ENCODE data around the gene ARHGEF5.
"Not testable (repeated sequence)": the region's sequence is repeated elsewhere in the genome, so short reads cannot be mapped to it uniquely, and the experiment has no call there.

Gene ARHGEF5

DNA sequence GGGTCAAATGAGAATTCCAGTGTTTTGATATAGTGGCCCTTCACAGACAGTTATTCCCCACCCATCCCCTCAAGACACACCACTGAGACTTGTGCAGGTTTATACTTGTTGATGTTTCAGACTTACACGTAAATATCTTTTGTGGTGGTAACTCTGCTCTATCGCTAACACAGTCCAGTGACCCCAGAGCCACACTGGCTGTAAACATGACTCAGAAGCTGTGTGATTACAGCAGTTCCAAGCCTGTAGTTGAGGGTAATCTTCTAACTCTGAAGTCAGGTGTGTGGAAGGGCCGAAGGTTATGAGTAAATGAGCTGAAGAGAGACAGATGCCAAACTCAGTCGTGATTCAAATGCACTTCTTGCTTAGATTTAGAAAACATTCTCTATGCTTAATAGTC lies 28.9 kb downstream of the ARHGEF5 start:
- DNase-seq (ENCODE audit: low read depth, low spot score), result no peak

DNA sequence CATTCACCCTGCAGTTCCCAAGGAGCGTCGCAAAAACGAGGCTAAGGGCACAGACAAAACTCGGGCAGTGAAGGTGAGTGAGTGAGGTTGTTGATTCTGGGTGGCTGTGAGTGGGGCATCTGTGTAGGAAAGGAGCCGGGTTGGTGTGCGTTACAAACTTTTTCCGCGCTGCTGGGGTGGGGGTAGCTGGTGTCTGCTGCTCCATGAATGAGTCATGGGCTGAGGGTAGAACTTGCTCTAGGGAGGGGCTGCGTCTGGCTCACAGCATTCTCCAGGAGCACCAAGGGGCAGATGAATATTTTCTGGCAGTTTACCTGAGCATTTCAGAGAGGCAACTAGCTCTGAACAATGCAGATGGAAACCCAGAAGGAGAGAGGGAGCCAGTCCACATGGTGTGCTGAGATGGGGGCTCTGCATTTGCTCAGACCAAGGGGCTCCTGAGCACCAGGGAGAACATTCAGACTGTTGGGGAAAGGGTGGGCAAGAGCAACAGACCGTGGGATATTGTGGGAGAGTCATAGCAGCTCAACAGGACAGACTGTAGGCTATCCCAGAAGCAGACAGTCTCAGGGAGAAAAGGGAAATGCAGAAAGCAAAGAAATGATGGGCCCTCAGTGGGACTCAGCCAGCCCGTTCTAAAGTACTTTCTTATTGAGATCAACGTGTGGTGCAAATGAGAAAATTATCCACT lies 29.5 kb downstream of the ARHGEF5 start:
- no peak for DNase-seq (ENCODE audit: low read depth, low spot score)

DNA sequence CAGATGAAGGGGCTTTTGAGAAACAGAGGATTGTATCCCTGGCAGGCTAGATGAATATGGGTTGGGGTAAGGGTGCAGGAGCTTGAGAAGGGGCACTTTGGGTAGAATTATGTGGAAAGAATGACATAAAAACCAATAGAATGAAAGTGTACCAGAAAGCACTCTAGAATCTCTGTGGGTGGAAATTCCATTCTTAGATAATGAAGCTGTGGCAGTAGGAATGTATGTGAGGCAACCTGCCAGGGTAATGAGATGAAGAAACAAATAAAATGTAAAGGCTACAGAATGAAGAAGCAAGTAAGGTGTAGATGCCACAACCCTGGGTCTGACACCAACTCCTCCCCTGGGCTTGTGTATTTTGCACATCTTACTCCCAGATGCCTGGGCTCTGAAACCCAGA lies 31.5 kb downstream of the ARHGEF5 start:
- DNase-seq (ENCODE audit: low read depth, low spot score), result no peak

DNA sequence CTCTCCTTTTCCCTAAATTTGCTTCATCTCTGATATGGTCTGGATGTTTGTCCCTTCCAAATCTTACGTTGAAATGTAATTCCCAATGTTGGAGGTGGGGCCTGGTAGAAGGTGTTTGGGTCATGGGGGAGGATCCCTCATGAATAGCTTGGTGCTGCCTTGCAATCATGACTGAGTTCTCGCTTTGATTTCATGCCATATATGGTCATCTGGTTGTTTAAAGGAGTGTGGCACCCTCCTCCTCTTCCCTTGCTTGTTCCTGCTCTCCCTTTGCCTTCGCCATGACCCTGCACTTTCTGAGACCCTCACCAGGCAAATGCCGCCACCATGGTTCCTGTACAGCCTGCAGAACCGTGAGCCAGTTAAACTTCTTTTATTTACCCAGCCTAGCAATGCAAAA lies 33.7 kb downstream of the ARHGEF5 start:
- no peak for DNase-seq (ENCODE audit: low read depth, low spot score)

DNA sequence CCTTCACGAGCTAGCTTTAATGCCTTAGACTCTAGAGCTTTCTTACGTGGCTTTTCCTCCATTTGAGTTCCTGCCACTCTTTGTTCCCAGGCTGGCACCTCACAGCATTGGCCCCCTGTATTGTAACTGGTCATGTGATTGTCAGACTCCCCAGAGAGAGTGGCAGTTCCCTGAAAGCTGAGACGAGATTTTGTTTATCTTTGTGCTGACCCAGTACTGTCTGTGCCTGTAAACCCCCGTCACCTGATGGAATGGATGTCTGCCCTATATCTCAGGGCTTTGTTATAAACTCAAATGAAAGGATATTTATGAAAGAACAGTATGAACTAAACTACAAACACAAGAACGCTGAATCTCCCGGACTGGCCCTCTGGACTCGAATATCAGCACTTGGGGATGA lies 35.3 kb downstream of the ARHGEF5 start:
- DNase-seq (ENCODE audit: low read depth, low spot score), result no peak

DNA sequence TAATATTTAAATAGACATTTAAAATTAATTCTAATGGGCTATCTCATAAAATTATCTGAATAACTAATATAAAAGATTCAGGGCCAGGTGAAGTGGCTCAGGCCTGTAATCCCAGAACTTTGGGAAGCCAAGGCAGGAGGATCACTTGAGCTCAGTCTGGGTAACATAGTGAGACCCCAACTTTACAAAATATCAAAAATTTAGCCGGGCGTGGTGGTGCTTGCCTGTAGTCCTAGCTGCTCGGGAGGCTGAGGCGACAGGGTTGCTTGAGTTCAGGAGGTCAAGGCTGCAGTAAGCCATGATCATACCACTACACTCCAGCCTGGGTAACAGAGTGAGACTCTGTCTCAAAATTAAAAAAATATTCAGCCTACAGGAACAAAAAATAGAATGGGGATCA lies 35.8 kb downstream of the ARHGEF5 start:
- DNase-seq (ENCODE audit: low read depth, low spot score), result no peak

DNA sequence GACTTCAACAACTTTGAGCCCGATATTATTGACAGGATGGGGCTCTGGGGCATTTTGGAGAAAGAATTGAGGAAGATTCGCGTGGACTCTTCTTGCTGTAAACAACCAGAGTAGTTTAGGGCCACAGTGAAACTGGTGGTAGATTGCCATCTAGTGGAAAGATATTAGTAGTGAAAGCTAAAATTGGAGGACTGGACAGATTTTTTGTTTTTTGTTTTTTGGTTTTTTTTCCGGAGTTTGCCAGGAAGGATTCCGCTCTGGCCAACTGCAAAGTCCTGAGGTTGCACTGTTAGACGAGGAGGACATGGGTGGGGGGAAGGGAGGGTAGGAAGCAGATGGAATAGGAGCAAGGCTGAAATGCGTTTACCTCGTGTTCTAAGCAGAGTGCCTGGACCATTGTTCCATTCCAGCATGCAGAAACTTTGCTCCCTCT lies 36.6 kb downstream of the ARHGEF5 start:
- no peak for DNase-seq (ENCODE audit: low read depth, low spot score)

DNA sequence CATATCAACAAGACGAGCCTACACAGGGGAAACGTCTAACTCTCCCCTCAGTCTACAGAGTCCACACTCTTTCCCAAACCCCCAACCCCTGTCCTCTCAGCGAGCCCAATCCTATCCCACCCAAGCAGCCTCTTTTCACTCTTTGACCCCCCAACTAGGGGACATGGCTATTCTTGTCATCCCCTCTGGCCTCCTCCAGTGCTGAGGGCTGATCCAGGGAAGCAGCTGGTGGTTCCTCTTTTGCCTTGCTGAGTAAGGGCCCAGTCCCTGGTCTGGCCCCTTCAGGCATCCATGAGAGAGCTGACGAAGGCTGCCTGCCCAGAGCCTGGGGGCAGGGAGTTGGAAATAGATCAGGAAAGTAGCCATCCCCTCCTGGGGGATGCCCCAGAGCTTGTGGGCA lies 41.9 kb downstream of the ARHGEF5 start:
- no peak for DNase-seq (ENCODE audit: low read depth, low spot score)

DNA sequence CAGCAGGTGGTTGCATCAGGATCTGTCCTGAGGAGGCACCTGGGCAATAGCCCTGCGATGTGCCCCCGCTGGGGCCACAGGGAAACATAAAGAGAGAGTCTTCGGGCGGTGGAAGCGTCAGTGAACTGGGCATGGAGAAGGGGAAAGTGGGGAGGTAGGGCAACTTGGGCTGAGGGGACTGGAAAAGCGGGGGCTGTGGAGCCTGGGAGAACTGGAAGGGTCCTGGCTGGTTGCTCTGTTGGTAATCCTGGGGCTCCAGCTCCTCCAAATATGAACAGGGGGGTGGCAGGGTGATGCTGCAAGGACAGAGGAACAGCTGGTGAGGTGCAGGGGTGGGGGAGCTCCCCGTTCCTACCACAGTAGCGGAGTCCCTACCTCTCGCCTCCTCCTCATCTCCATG lies 43.1 kb downstream of the ARHGEF5 start:
- DNase-seq (ENCODE audit: low read depth, low spot score), result no peak

DNA sequence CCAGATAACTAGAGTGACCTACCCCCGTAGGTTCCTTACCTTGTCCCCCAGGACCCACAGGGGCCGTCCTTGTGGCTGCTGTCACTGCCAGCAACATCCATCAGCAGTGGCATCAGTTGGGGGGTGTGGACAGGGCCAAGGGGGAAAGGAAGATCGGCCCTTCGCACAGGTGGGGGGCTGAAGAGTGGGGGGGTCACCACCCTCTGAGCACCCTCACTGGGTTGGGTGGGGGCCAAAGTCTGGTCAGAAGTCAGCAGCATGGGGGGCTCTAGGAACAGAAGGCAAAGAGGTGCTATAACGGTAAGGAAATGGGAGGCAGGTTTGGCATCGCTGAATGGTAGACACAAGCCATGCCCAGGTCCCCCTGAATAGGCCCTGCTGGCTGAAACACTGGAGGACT lies 43.7 kb downstream of the ARHGEF5 start:
- no peak for DNase-seq (ENCODE audit: low read depth, low spot score)

DNA sequence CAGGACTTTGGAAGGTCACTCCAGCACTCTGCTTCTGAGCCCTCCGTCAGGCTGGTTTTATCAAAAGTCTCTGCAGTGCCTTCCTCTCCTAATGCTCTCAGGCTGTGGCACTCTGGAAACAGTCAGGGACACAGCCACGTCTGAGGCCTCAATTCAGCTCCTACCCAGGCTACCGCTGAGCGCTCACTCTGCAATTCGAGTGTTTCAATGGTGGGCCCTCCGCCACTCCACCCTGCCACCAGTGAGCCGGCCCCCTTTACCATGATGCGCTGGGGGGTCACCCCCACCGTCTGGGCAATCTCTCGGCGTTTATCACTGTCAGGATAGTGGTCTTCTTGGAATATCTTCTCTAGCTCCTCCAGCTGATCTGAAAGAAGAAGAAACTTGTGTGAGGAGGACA lies 44.7 kb downstream of the ARHGEF5 start:
- DNase-seq (ENCODE audit: low read depth, low spot score), result no peak

DNA sequence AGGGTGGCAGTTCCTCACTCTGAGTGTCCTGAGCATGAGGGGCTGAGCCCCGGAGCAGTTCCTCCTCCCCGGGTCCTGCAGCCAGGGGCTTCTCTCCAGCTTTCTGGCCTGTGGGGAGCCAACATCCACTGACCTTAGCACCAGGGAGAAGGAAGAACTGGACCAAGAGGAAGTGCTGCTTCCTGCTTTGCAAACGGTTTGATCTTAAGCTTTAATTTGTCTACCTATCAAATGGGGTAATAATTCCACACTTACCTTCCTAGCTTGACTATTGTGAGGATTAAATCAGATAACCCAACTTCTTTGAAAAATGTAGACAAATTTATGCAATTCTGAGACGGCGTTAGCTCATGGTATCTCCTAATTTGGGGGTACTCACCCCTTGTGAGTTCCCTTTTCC lies 46.3 kb downstream of the ARHGEF5 start:
- no peak for DNase-seq (ENCODE audit: low read depth, low spot score)

DNA sequence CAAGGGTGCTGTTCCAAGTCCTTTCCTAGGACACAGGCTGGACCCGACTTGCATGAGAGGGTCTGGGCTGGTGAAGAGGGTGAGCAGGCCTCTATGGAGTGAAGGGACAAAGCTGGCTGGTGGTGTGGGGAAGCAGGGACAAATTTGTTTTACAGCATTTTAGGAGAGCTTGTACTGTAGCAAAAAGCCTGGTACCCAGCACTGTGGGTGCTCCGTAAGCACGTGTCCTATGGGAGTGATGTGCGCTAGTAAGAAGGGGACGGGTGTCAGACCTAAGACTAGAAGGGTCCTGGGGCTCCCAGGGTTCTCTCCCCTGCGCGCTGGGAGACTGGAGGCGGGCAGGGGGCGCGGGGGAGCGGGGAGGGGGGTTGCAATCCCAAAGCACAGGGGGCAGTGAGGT lies 47.9 kb downstream of the ARHGEF5 start:
- DNase-seq (ENCODE audit: low read depth, low spot score), result no peak

DNA sequence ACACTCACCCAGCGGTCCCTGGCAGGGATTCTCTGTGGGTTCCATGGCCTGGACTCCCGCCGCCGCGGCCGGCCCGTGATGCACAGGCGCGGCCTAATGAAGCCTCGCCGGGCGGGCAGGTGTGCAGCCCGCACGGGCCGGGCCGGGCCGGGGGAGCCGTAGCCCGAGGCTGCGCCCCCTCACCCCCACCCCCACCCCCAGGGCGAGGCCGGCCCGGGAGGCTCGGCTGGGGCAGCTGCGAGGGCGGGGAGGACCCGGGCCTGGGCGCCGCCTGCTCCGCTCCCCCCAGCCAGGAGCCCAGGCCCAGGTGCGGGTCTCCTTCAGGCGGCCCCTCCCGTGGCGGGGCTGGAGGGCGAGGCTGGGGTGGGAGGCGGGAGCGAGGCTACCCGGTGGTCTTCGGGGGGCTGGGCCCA lies 48.5 kb downstream of the ARHGEF5 start, which contains the start of gene NOBOX:
TSS of gene NOBOX (minus strand) at position 45 of the 413 bp plus-strand sequence.
- no peak for DNase-seq (ENCODE audit: low read depth, low spot score)

DNA sequence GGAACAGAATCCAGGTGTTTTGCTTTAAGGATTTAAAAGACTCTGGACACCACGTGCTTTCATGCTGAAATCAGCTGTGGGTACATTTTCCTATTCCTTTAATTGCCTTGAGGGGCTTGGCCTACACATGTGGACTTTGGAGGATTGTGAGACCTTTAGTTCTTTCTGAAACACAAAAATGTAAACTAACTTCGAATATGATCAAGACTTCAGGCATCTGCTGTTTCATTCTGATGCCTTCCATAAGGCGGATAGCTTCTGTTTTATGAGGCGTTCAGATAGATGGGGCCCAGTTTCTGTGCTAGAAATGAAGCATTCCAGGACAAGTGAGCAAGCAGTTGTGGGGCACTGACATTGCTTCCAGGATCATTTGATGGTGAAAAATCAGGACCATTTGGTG lies 49.7 kb downstream of the ARHGEF5 start:
- DNase-seq (ENCODE audit: low read depth, low spot score), result no peak

DNA sequence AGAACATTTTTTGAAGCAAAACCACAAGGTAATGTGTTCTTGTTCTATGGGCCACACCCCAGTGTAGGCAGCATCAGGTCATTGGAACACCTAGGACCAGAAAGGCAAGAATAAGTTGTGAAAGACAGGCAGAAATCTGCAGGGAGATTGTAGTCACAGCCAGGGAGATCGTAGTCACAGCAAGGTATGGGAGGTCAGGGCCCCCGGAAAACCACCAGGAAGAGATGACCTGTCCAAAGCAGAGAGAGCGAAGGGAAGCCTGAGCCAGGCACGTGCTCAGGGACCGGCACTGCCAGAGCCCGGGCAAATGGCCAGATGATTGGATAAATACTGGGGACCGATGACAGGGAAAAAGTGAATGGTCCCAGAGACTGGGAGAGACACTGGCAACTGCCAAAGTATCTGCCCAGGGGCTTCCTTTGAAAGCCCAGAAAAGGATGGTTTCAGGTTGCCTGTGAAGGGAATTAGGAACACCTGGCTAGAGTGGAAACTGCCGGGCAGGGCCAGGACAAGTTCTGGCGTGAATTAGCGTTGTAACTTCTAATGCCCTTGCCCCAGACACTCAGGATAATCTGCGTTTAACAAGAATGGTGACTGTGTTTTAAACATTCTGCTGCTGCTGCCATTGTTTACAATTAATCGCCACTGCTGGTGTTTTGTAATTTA lies 52.2 kb downstream of the ARHGEF5 start:
- no peak for DNase-seq (ENCODE audit: low read depth, low spot score)

DNA sequence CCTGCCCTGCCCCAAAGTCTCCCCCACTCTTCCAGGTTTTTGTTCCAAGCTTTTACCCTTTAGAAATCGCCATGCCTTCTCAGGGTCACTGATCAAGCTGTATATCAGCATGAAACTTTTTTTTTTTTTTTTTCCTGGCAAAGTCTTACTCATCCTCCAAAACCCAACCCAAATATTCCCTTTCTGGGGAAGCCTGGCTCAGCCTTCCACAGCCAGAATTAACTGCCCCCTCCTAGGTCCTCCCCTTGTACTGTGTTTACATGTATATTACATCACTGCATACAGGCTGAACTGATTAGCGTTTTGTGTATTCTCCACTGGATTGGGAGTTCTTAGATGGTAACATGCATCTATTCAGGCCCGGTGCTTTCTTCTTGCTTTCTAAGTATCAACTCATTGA lies 52.9 kb downstream of the ARHGEF5 start:
- no peak for DNase-seq (ENCODE audit: low read depth, low spot score)

DNA sequence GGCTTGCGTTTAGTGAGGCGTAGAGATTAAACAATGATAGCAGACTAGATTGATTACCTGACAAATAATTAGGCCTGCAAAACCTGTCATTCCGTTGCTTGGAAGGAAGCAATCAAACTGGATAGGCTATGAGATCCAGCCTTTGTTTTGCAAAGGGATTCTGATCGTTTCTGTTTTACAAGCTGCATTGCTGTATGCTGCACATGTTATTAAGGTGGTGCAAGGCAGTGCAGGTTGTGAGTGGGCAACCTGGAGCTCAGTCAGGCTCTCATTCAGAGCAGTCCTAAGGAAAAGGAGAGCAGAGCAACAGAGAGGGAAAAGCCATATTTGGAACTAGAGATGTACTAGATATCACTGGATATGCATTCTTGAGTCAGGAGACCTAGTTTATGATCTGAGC lies 55.2 kb downstream of the ARHGEF5 start:
- no peak for DNase-seq (ENCODE audit: low read depth, low spot score)

DNA sequence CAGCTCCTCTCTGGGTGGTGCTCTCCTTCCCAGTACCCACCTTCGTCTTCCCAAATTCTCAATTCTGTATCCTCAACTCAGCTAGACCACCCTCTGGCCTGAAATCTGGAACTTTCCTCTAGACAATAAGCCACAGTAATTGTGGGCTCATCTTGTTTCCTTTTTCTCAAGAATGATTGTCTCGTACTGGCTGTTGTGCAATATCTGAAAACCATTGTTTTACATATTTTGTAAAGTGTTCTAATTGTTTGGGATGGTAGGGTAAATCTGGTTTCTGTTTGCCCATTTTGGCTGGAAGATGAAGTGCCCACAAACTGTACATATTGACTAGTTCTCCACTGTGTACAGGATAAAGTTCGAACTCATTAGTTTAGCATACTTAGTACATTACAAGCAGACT lies 59.6 kb downstream of the ARHGEF5 start:
- DNase-seq (ENCODE audit: low read depth, low spot score), result no peak

DNA sequence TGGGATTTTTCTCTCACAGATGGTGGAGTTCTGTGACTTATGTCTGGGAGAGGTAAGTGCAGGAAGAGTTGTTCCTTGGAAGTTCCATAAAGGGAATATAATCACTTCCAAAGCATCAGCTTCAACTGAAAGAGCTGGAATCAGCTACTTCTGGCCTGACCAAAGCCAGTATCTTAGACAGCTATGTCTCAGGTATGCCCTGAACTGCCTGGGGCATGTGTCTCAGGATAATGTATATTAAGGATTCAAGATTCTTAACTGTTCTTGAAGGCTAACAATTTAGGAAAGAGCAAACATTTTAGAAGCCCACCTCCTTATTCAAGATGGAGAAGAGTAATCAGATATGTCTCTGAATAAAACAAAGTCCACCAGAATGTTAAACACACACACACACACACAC lies 60.7 kb downstream of the ARHGEF5 start:
- DNase-seq (ENCODE audit: low read depth, low spot score), result no peak

DNA sequence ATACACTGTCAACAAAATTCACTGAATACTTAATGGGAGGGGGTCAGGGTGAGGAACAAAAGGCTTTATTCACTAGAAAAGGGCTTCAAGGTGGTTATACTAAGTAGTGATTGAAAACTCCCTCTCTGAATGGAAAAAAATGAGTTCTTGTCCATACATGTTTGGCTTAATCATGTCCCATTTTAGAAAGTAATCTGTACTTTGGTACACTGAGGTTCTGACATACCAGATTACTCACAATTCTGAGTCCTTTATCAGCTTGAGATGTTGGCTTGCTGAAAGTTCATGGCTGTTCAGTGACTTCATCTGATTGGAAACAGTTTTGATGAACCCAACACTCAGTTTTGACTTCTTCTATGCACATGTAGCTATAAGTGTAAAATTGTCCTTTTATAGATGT lies 61.1 kb downstream of the ARHGEF5 start:
- no peak for DNase-seq (ENCODE audit: low read depth, low spot score)

DNA sequence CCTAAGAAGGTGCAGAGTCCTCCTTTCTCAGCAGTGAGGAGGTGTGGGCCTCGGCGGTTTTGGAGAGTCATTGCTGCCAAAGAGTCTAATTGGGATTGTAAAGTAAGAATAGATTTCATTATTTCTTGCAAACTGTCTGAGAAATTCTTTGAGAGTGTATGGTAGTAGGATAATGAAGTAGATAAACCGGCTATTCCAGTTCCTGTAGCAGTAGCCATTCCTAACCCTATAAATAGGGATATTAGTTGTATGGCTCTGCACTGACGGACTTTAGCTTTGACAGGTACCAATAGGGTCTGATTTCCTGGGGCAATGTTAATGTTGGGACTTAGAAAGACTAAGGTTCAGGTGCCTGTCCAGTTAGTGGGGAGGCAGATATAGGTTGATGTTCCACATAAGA lies 63.7 kb downstream of the ARHGEF5 start:
- not testable (repeated sequence) for DNase-seq (ENCODE audit: low read depth, low spot score)

DNA sequence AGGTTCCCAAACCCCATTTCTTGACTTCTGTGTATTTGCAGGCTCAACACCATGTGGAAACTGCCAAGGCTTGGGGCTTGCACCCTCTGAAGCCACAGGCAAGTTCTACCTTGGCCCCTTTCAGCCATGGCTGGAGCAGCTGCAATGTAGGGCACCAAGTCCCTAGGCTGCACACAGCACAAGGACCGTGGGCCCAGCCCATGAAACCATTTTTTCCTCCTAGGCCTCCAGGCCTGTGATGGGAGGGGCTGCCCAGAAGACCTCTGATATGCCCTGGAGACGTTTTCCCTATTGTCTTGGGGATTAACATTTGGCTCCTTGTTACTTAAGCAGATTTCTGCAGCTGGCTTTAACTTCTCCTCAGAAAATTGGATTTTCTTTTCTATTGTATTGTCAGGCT lies 72.3 kb downstream of the ARHGEF5 start:
- not testable (repeated sequence) for DNase-seq (ENCODE audit: low read depth, low spot score)

DNA sequence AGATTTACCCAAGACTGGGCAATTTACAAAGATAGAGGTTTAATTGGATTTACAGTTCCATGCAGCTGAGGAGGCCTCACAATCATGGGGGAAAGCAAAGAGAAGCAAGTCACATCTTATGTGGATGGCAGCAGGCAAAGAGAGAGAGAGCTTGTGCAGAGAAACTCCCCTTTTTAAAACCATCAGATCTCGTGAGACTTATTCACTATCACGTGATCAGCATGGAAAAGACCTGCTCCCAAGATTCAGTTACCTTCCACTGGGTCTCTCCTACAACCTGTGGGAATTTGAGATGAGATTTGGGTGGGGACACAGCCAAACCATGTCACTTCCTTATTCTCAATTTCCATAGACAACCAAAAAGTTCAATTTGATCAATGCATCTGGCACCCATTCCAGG lies 73.2 kb downstream of the ARHGEF5 start:
- DNase-seq (ENCODE audit: low read depth, low spot score), result no peak

All from activated CD4-positive, CD25-positive, alpha-beta regulatory T cell treated with anti-CD3 and anti-CD28 coated beads, Interleukin-2, amount 50 U/mL, for 16 hours (primary cell).